IPS-20b (cell line): ENCODE measurements around the gene FAM114A2.

Experiments used
- H3K27ac ChIP-seq: one replicate; pipeline ENCODE4 v1.5.1; 2013; ENCODE audit warnings: low read length
- H3K27me3 ChIP-seq: 2 replicates; pipeline ENCODE4 v1.6.1; 2013; ENCODE audit warnings: mild to moderate bottlenecking, low read length, inconsistent platforms; ENCODE audit not compliant: insufficient read depth
- H3K36me3 ChIP-seq: 2 replicates; pipeline ENCODE4 v1.6.1; 2013; ENCODE audit warnings: low read depth, mild to moderate bottlenecking, inconsistent platforms, low read length, moderate library complexity; ENCODE audit not compliant: insufficient read depth
- H3K4me1 ChIP-seq: 2 replicates; pipeline ENCODE4 v1.6.1; 2013; ENCODE audit warnings: mild to moderate bottlenecking, control low read depth, inconsistent platforms, low read length, moderate library complexity; ENCODE audit not compliant: insufficient read depth
- H3K4me3 ChIP-seq: 2 replicates; pipeline ENCODE4 v1.5.1; 2013; ENCODE audit warnings: mild to moderate bottlenecking, low read length, inconsistent platforms
- H3K9ac ChIP-seq: 2 replicates; pipeline ENCODE4 v1.6.1; 2013; ENCODE audit warnings: low read depth, mild to moderate bottlenecking, inconsistent platforms, low read length, moderate library complexity
- H3K9me3 ChIP-seq: 2 replicates; pipeline ENCODE4 v1.6.1; 2013; ENCODE audit warnings: mild to moderate bottlenecking, low read depth, low read length, inconsistent platforms; ENCODE audit not compliant: insufficient read depth

Gene FAM114A2

DNA sequence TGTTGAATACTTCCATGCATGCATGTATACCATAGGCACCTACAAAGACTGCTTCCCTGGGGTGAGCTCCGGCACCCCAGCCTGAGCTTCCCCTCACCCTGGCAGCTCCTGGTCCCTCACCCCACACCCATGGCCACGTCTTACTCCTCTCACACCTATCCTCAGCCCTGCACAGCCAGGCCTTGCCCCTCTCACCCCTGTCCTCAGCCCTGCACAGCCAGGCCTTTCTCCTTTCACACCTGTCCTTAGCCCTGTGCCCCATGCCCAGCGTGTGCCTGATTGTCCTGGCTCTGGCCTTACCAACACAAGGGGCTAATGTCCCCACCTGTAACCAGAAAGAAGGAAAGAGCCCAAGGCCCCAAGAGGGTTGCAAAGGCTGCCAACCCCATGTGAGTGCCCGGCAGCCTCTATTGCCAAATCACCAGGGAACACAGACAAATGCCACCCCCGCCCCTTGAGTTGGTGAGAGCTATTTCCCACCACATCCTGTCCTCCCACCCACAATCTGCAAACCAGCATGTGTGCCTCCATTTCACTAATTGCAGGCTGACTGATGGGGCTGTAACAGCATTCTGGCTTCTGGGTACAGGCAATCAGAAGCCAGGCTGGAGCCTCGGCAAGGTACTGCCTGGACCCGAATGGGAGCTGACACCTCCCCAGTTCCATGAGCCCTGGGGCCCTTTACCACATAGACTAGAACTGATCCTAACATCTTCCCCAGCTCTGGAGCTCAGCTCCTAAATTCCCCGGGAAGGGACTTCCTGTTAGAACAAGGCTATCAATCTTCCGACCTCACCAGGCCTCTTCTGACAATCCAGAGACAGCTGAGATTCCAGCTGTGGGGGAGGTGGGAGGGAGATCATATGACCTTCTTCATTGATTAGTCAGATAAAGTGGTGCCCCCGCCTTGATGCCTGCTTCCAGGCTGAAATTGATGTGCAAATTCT lies 78.2 kb downstream of the FAM114A2 start:
- Histone ChIP-seq H3K9me3 (no peaks in the 10 kb centered on the region), H3K36me3 (no peaks in the 10 kb centered on the region), H3K4me3 (no peak overlapping the region), H3K27me3 (no peaks in the 10 kb centered on the region), H3K27ac (no peak overlapping the region), H3K9ac (no peak overlapping the region), H3K4me1 (peaks cover 26% of the 10 kb centered on the region)

DNA sequence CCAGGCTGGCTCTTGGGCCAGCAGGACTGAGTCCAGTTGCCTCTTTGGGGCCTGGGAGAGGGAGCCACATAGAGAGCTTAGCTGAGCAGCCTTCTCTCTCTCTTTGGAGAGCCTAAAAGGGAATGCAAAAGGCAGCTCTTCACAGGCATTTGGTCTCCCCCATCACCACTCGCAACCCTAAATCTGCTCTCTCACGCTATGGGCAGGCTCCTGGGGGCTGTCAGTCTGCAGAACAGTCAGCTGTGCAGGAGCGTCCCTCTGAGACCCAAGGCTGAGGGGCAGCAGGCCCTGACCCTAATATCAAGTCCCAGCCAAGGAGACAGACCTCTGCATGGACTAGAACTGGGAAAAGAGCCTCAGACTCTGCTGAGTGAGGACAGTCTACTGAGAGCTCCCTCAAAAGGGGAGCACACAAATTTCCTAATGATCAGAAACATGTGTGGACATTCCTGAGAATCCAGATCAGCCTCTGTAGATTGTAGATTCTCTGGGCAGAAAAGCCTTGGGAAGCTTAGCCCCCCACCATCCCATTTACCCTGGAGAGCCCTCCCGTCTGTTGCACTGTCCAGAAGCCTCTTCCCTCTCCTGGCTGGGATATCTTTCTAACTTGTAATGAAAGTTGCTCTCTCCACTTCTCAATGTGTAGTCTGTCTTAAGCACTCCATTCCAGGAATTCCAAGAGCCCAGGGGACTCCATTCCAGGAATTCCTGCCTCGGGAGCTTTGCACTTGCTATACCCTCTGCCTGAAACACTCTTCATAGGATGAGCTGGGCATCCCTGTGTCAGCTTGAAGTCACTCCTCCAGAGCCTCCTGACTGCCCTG lies 79.4 kb downstream of the FAM114A2 start:
- H3K9ac ChIP-seq = peak overlapping the region; percentile 4; the same call in 1 of the 2 replicates

DNA sequence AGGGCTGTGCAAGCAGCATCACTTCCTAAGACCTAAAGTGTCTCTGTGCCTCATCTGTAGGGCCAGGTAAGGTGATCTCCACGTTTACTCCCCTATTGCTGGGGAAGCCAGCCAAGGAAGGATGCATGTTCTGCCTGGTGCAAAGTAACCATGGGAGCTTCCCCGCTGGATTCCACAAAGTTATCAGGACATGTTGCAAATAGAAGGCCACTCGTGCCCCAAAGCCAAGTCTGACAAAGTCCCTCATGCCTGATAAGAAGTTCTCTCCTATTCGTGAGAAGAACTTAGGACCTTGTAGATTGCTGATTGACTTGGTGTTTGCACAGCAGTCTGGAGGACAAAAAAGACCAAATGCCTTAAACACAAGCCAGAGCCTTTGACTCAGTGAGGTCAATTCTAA lies 81.5 kb downstream of the FAM114A2 start:
- peaks cover 19% of the 10 kb centered on the region for H3K4me1 ChIP-seq
- no peaks in the 10 kb centered on the region for H3K36me3 ChIP-seq
- no peaks in the 10 kb centered on the region for H3K27me3 ChIP-seq
- no peak overlapping the region for H3K27ac ChIP-seq
- no peak overlapping the region for H3K4me3 ChIP-seq
- H3K9me3 ChIP-seq = no peaks in the 10 kb centered on the region
- no peak overlapping the region for H3K9ac ChIP-seq

More for the DNA sequence above, 79.4 kb downstream of the FAM114A2 start:
- Histone ChIP-seq H3K27me3 (no peaks in the 10 kb centered on the region), H3K9me3 (no peaks in the 10 kb centered on the region), H3K27ac (no peak overlapping the region), H3K36me3 (no peaks in the 10 kb centered on the region), H3K4me1 (peaks cover 20% of the 10 kb centered on the region), H3K4me3 (no peak overlapping the region; the same call in 1 of the 2 replicates)

- H3K36me3 ChIP-seq = no peaks in the 10 kb centered on the region
- no peaks in the 10 kb centered on the region for H3K27me3 ChIP-seq
- H3K27ac ChIP-seq = no peak overlapping the region
- no peak overlapping the region for H3K9ac ChIP-seq
- H3K9me3 ChIP-seq = no peaks in the 10 kb centered on the region
- no peak overlapping the region for H3K4me3 ChIP-seq
- peaks cover under 1% of the 10 kb centered on the region; the same call in 1 of the 2 replicates for H3K4me1 ChIP-seq
Observed at GRCh38 chr5:153953411-153953810, 85.3 kb downstream of the FAM114A2 start.

DNA sequence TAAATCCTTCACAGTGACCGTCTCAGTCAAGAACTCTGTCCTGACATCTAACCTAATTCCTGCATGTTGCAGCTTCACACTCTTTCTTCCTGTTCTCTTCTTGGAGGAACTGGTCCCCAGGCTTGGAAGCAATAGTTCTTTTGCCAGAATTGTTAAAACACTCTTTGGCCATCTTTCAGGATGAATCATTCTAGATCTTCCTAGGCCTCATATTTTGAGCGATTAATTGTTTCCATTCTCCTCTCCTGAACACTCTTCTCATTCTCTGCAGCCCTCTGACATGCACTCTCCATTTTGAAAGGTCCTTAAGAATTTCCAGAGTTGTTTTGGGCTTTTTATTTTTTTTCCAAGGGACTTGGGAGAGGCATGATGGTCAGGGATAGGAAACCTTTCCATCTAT lies 85.8 kb downstream of the FAM114A2 start:
- Histone ChIP-seq H3K27me3 (no peaks in the 10 kb centered on the region), H3K4me1 (no peaks in the 10 kb centered on the region), H3K27ac (no peak overlapping the region), H3K36me3 (no peaks in the 10 kb centered on the region), H3K9ac (no peak overlapping the region), H3K9me3 (no peaks in the 10 kb centered on the region), H3K4me3 (no peak overlapping the region)

DNA sequence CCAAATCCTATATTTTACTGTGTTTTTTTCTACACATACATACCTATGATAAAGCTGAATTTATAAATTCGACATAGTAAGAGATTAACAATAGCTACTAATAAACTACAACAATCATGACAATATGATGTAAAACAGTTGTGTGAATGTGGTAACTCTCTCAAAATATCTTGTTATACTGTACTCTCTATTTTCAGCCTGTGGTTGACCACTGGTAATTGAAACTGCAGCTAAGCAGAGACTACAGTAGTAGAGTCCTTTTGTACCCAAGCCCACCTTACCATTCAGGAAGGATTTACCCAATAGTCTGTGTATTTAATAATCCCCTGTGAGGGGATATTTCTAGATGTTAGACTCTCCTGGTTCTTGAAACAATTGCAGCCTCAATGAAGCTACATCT lies 86.7 kb downstream of the FAM114A2 start:
- Histone ChIP-seq H3K9ac (no peak overlapping the region), H3K27ac (no peak overlapping the region), H3K4me1 (no peaks in the 10 kb centered on the region), H3K27me3 (no peaks in the 10 kb centered on the region), H3K4me3 (no peak overlapping the region), H3K36me3 (no peaks in the 10 kb centered on the region), H3K9me3 (no peaks in the 10 kb centered on the region)

- H3K4me3 ChIP-seq = no peak overlapping the region
- H3K9me3 ChIP-seq = peaks cover 50% of the 10 kb centered on the region
- H3K9ac ChIP-seq = no peak overlapping the region
- H3K27ac ChIP-seq = no peak overlapping the region
- no peaks in the 10 kb centered on the region for H3K27me3 ChIP-seq
- no peaks in the 10 kb centered on the region for H3K36me3 ChIP-seq
- H3K4me1 ChIP-seq = peaks cover 8% of the 10 kb centered on the region
Observed at GRCh38 chr5:153941265-153941664, 97.4 kb downstream of the FAM114A2 start.
